Type B pancreatic cell (in vitro differentiated cells): ENCODE data around the gene KIF1A. TPM values are rescaled to one million over a fixed set of nuclear protein-coding genes. Genes with fewer than 3 reads are reported as not detected.

Source experiments
- DNase-seq: peaks from one replicate; pipeline ENCODE4 v3.0.0; 2021; ENCODE audit warnings: mixed read lengths; ENCODE audit not compliant: unreplicated experiment; ENCODE audit errors: extremely low spot score
- H3K27ac Mint-ChIP-seq: 2 replicates; pipeline ENCODE4 v1.8.0; 2021; ENCODE audit warnings: mild to moderate bottlenecking, mixed read lengths
- H3K27me3 Mint-ChIP-seq: 2 replicates; pipeline ENCODE4 v1.8.0; 2021; ENCODE audit warnings: mixed read lengths
- H3K36me3 Mint-ChIP-seq: 2 replicates; pipeline ENCODE4 v1.8.0; 2021; ENCODE audit warnings: mixed read lengths
- H3K4me1 Mint-ChIP-seq: one replicate; pipeline ENCODE4 v1.8.0; 2021; ENCODE audit warnings: mixed read lengths; ENCODE audit not compliant: unreplicated experiment
- H3K4me3 Mint-ChIP-seq: 2 replicates; pipeline ENCODE4 v1.8.0; 2021; ENCODE audit warnings: mild to moderate bottlenecking, mixed read lengths
- H3K9me3 Mint-ChIP-seq: 2 replicates; pipeline ENCODE4 v1.8.0; 2021; ENCODE audit warnings: mixed read lengths
- CTCF ChIP-seq: fragments of 200-600 bp; sonication (generic); conservative IDR thresholded peaks from 2 replicates; pipeline ENCODE4 v1.5.0; 2021; ENCODE audit warnings: antibody characterized with exemption, mild to moderate bottlenecking
- total RNA-seq: library from RNA; stranded (reverse); gene quantifications from 2 replicates; pipeline ENCODE4 v1.2.1, GENCODE V29; 2021; ENCODE audit warnings: low replicate concordance

KIF1A gene
- total RNA-seq, 1 donor from 2014 or later, result 78.4 TPM

- Mint-ChIP-seq H3K4me1 (no peaks in the 10 kb centered on the region), H3K4me3 (no peak overlapping the region), H3K27ac (no peak overlapping the region), H3K36me3 (no peaks in the 10 kb centered on the region), H3K27me3 (no peaks in the 10 kb centered on the region), H3K9me3 (no peaks in the 10 kb centered on the region)
- no peak for DNase-seq
- no peak for TF ChIP-seq CTCF
Measured at GRCh38 chr2:240752209-240752608, 67.8 kb downstream of the KIF1A start.

DNA sequence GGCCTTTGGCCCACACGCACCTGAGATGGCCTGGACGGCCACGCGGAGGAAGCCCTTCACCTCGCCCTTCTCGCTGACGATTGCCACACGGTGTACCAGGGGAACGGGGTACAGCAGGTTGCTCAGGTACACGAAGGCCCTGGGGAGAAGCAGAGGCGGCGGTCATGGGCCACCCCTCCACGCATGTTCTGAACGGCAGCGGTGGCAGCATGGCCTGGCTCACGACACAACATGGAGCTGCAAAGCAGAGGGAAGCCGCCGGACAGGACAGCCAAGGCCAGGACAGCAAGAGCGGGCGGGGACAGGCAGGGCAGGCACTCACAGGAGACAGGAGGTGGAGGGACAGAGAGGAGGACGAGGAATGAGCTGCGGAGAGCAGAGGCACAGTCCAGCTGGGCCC lies 69.6 kb downstream of the KIF1A start:
- H3K27ac Mint-ChIP-seq, result no peak overlapping the region
- TF ChIP-seq CTCF, result no peak
- no peaks in the 10 kb centered on the region for H3K27me3 Mint-ChIP-seq
- H3K9me3 Mint-ChIP-seq, result no peaks in the 10 kb centered on the region
- DNase-seq, result no peak
- H3K4me3 Mint-ChIP-seq, result no peak overlapping the region
- H3K36me3 Mint-ChIP-seq, result no peaks in the 10 kb centered on the region
- no peaks in the 10 kb centered on the region for H3K4me1 Mint-ChIP-seq

DNA sequence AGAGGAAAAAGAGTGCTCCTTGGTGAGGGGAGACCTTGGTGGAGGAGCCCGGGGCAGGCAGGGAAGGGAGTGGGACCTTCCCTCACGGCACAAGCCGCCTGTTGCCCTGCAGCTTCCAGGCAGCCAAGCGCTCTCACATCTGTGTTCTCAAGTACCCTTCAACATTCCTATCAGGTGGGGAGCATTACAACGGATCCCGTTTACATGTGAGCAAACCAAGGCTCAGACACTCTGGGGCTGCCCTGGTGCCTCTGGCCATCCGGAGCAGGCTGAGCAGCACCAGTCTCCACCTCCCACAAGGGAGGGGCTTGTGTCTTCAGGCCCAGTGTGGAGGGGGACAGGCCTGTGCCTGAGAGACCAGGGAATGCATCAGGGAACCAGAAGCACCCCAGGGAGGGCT lies 70.5 kb downstream of the KIF1A start:
- H3K27me3 Mint-ChIP-seq, result no peaks in the 10 kb centered on the region
- DNase-seq, result no peak
- TF ChIP-seq CTCF, result no peak
- no peak overlapping the region for H3K4me3 Mint-ChIP-seq
- H3K36me3 Mint-ChIP-seq, result no peaks in the 10 kb centered on the region
- no peaks in the 10 kb centered on the region for H3K4me1 Mint-ChIP-seq
- no peak overlapping the region for H3K27ac Mint-ChIP-seq
- no peaks in the 10 kb centered on the region for H3K9me3 Mint-ChIP-seq

- no peaks in the 10 kb centered on the region for H3K9me3 Mint-ChIP-seq
- no peak overlapping the region for H3K4me3 Mint-ChIP-seq
- no peak for DNase-seq
- no peaks in the 10 kb centered on the region for H3K4me1 Mint-ChIP-seq
- no peak for TF ChIP-seq CTCF
- H3K27ac Mint-ChIP-seq, result no peak overlapping the region
- H3K36me3 Mint-ChIP-seq, result no peaks in the 10 kb centered on the region
- H3K27me3 Mint-ChIP-seq, result no peaks in the 10 kb centered on the region
Measured at GRCh38 chr2:240747256-240747655, 72.8 kb downstream of the KIF1A start.

GRCh38 chr2:240746671-240747070 lies 73.3 kb downstream of the KIF1A start:
- no peak for TF ChIP-seq CTCF
- Mint-ChIP-seq H3K4me1 (no peaks in the 10 kb centered on the region), H3K27me3 (no peaks in the 10 kb centered on the region), H3K36me3 (no peaks in the 10 kb centered on the region), H3K4me3 (no peak overlapping the region), H3K9me3 (no peaks in the 10 kb centered on the region), H3K27ac (no peak overlapping the region)
- DNase-seq, result no peak

GRCh38 chr2:240745962-240746361 lies 74.1 kb downstream of the KIF1A start:
- no peaks in the 10 kb centered on the region for H3K36me3 Mint-ChIP-seq
- H3K27me3 Mint-ChIP-seq, result no peaks in the 10 kb centered on the region

More at GRCh38 chr2:240745962-240746361, 74.1 kb downstream of the KIF1A start:
- Mint-ChIP-seq H3K27ac (no peak overlapping the region), H3K4me3 (no peak overlapping the region), H3K4me1 (no peaks in the 10 kb centered on the region), H3K9me3 (no peaks in the 10 kb centered on the region)
- DNase-seq, result no peak
- no peak for TF ChIP-seq CTCF
